Psoas muscle (tissue), 8 donors: ENCODE results near the gene PLEKHG4. TPM values are rescaled to one million over a fixed set of nuclear protein-coding genes. Genes with fewer than 3 reads are reported as not detected.
A peak's percentile ranks its signal among the peaks of the same experiment; 100 is the strongest.

Experiments used
- ATAC-seq, 4 donors: fragments of 200-7000 bp; cut with Tn5 transposase; one replicate each; pipeline ENCODE4 v1.9.1; 2020; ENCODE audit warnings: moderate library complexity in 3 of 4, mild to moderate bottlenecking in 2 of 4
- DNase-seq, 2 donors: peaks; one replicate each; pipeline ENCODE4 v3.0.0-alpha.2; 2020
- H3K27ac ChIP-seq: fragments of 200-600 bp; one replicate; pipeline ENCODE4 v1.8.0; 2022
- H3K27me3 ChIP-seq, 3 donors: fragments of 200-600 bp in 1 of 3; one replicate each; pipeline versions ENCODE4 v1.6.1 to v1.8.0; 2013 to 2022; ENCODE audit warnings: low read length in 2 of 3, mild to moderate bottlenecking in 2 of 3, moderate library complexity in 1 of 3; ENCODE audit not compliant: insufficient read depth in 3 of 3
- H3K36me3 ChIP-seq, 2 donors: fragments of 200-600 bp in 1 of 2; one replicate each; pipeline versions ENCODE4 v1.6.1 to v1.8.0; 2013 to 2022; ENCODE audit warnings: low read depth in 1 of 2, mild to moderate bottlenecking in 1 of 2, moderate library complexity in 1 of 2; ENCODE audit not compliant: insufficient read depth in 1 of 2
- H3K4me1 ChIP-seq: fragments of 200-600 bp; one replicate; pipeline ENCODE4 v1.8.0; 2022
- H3K4me3 ChIP-seq: fragments of 200-600 bp; one replicate; pipeline ENCODE4 v1.8.0; 2022; ENCODE audit warnings: mild to moderate bottlenecking
- H3K9me3 ChIP-seq: fragments of 200-600 bp; one replicate; pipeline ENCODE4 v1.8.0; 2022
- CTCF ChIP-seq: fragments of 200-600 bp; IDR thresholded peaks from one replicate; pipeline ENCODE4 v1.8.0; 2022; ENCODE audit warnings: antibody characterized with exemption
- WGBS, 3 donors: extraction: QIAGEN DNeasy Blood & Tissue Kit; methylation state at CpG; one replicate each; pipeline versions ENCODE4 v1.1.6 to v1.1.7; 2013; 5-methylcytosine and 5-hydroxymethylcytosine counted together
- intact Hi-C, 2 donors: fragments of 100-400 bp; cut with DNase I; formaldehyde crosslinking; loops; one replicate each; pipeline versions ENCODE4 v1.11.0 to v1.14.2; 2022
- polyA plus RNA-seq, 3 donors: library from polyadenylated mRNA; stranded (reverse); fragments of 200-250 nt; gene quantifications; one replicate each; pipeline ENCODE4 v1.2.3, GENCODE V29; 2013
- total RNA-seq, 4 donors: library from RNA; stranded (reverse); fragmentation: NEBNext Ultra II Directional in 2 of 4; extraction: Animal tissue kit (Norgen Biotek cat#: 25700) in 2 of 4; gene quantifications; one replicate each; pipeline versions ENCODE4 v1.2.1 to v1.2.4, GENCODE V29; 2021 to 2023
- donor health status: healthy with polysubstance abuse.
- donor health status: DM: no; HTN: no; CAD: no; lungs with moderate emphysema.
- donor health status: Bipolar disorder and iron deficiency.
- donor health status: healthy.
- donor health status: DM: yes; HTN: yes; CAD: no.
- donor health status: DM: no; HTN: no; CAD: no.
- donor health status: DM: no; HTN: no; CAD: no.
- donor health status: DM: yes; HTN: yes; CAD: no.

The PLEKHG4 gene
- total and polyA plus RNA-seq, 7 donors, result 0.28 to 1.9 (median 0.98) TPM

GRCh38 chr16:67234180-67234597 lies 45.1 kb upstream of the PLEKHG4 start:
- Histone ChIP-seq H3K4me1 (peaks cover 9% of the 10 kb centered on the region), H3K9me3 (no peaks in the 10 kb centered on the region), H3K4me3 (no peak overlapping the region), H3K27ac (no peak overlapping the region), H3K36me3 (peaks cover 9 to 98% of the 10 kb centered on the region in 2 donors), H3K27me3 (no peaks in the 10 kb centered on the region)
- 83 to 89% (median 83%) methylated on average over 10 of the region's 10 CpGs for WGBS, 3 donors
- DNase-seq, result no peak
- ATAC-seq, result no peak
- intact Hi-C loops, result no loop called here
- TF ChIP-seq CTCF, result no peak

DNA sequence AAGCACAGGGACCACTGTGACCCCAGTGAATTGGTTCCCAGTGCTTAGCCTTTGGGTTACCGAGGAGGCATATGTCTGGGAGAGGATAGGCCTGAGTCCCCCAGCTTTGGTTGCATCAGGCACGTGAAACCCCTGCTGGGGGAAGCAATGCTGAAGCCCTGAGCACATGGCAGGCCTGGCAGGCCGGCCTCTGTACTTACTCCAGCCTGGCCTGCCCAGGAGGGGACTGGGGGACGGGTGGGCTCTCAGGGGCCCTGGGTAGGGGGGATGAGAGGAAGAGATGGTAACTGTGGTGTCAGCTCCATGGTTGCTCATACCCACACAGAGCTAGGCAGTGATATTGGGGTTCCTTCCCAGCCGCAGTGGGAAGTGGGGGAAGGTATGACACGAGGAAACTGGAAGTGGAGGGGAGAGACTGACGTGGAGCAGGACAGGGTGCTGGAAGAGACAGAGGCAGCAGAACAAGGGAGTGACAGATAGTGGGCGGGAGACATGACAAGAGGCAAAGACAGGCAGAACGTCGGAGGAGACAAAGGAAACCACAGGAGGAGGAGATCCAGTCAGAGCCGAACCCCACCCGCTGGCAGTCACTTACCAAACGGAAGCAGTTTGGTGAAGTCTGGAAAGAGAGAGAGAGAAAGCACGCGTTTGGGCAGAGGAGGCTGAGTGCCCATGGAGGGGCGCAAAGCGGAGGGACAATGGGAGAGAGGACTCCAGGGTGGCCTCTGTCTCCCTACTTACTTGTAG lies 43.3 kb upstream of the PLEKHG4 start:
- intact Hi-C loops, result no loop called here
- peaks cover 5 to 86% of the 10 kb centered on the region in 2 donors for H3K36me3 ChIP-seq
- H3K27ac ChIP-seq, result peak overlapping the region; percentile 23

DNA sequence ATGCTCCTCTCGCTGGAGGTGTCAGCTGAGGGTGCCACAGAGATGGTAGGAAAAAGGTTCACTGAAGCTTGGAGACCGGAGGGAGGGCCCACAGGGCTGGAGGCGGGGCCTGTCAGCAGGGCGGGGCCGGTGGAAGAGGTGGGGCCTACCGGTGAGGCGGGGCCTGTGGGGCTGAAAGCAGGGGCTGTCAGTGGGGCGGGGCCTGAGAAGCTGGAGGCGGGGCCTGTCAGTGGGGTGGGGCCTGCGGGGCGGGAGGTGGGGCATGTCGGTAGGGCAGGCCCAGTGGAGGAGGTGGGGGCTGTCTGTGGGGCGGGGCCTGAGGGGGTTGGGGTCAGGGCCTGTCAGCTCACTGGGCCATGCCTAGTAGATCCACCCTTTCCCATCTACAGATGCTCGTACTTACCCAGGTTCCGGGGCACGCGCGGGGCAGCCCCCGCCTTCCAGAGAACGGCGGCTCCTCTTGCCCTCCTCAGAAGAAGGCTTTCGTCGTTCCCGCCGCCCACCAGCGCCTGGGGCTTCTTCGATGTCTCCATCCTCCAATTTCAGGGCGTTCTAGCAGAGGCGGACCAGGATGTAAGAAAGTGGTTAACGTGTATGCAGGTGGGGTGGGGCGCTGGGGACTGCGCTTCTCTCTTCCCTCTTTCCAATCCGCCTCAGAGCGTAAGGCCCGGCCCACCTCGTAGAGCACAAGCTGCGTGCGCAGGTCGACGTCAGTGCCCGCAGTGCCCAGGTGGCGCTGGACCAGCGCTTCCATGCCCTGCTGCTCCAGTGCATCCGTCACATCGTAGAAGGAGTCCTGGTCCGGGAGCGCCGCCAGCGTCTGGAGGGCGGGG lies 42.6 kb upstream of the PLEKHG4 start:
- peak; percentile 73 to 92 for DNase-seq
- H3K36me3 ChIP-seq, result peaks cover 3 to 79% of the 10 kb centered on the region in 2 donors
- H3K27ac ChIP-seq, result peak overlapping the region; percentile 36

More for the DNA sequence above, 43.3 kb upstream of the PLEKHG4 start:
- no peak for DNase-seq
- WGBS, 3 donors, result 86 to 92% (median 88%) methylated on average over 17 of the region's 17 CpGs
- Histone ChIP-seq H3K9me3 (no peaks in the 10 kb centered on the region), H3K4me3 (no peak overlapping the region), H3K27me3 (no peaks in the 10 kb centered on the region), H3K4me1 (peaks cover 27% of the 10 kb centered on the region)
- no peak for ATAC-seq
- no peak for TF ChIP-seq CTCF

More for the DNA sequence above, 42.6 kb upstream of the PLEKHG4 start:
- peak; percentile 38 to 74 (median 66) for ATAC-seq
- Histone ChIP-seq H3K4me1 (peaks cover 34% of the 10 kb centered on the region), H3K27me3 (no peaks in the 10 kb centered on the region), H3K9me3 (no peaks in the 10 kb centered on the region), H3K4me3 (no peak overlapping the region)
- 73 to 82% (median 78%) methylated on average over 45 to 50 of the region's 50 CpGs for WGBS, 3 donors
- TF ChIP-seq CTCF, result no peak
- intact Hi-C loops, result no loop called here
